Activated CD8-positive, alpha-beta memory T cell treated with anti-CD3 and anti-CD28 coated beads, Interleukin-2, amount 50 U/mL, for 1 hour (primary cell): ENCODE measurements around the gene MARVELD1.

Experiments
- DNase-seq: peaks from one replicate; pipeline ENCODE4 v3.0.0-alpha.2; 2020; ENCODE audit errors: extremely low read depth

The MARVELD1 gene

GRCh38 chr10:97721871-97722780 lies 8.6 kb downstream of the MARVELD1 start:
- DNase-seq, result no peak

GRCh38 chr10:97723001-97723400 lies 9.5 kb downstream of the MARVELD1 start:
- DNase-seq, result no peak

- DNase-seq, result no peak
Observed at GRCh38 chr10:97724341-97724941, 10.9 kb downstream of the MARVELD1 start.

GRCh38 chr10:97726636-97727178 lies 13.2 kb downstream of the MARVELD1 start:
- no peak for DNase-seq

- DNase-seq, result no peak
Observed at GRCh38 chr10:97729014-97729413, 15.5 kb downstream of the MARVELD1 start.

- DNase-seq, result no peak
Observed at GRCh38 chr10:97731346-97732051, 18.0 kb downstream of the MARVELD1 start.

GRCh38 chr10:97732052-97732359 lies 18.5 kb downstream of the MARVELD1 start:
- DNase-seq, result no peak

GRCh38 chr10:97733256-97733655 lies 19.7 kb downstream of the MARVELD1 start:
- no peak for DNase-seq

- DNase-seq, result no peak
Observed at GRCh38 chr10:97734021-97734420, 20.5 kb downstream of the MARVELD1 start.

GRCh38 chr10:97736403-97736901 lies 22.9 kb downstream of the MARVELD1 start:
- no peak for DNase-seq

GRCh38 chr10:97736902-97737769 lies 23.6 kb downstream of the MARVELD1 start, which contains the start of gene ZFYVE27:
ZFYVE27 (plus strand) TSS chr10:97737128; CDS start chr10:97738478, 1,350 bp downstream.
- peak; percentile 87 for DNase-seq

- DNase-seq, result no peak
Observed at GRCh38 chr10:97737770-97738265, 24.3 kb downstream of the MARVELD1 start.

- no peak for DNase-seq
Observed at GRCh38 chr10:97738616-97739015, 25.1 kb downstream of the MARVELD1 start.

- DNase-seq, result no peak
Observed at GRCh38 chr10:97740613-97741012, 27.1 kb downstream of the MARVELD1 start.

GRCh38 chr10:97743169-97743943 lies 29.8 kb downstream of the MARVELD1 start:
- no peak for DNase-seq

GRCh38 chr10:97744405-97745035 lies 31.0 kb downstream of the MARVELD1 start:
- no peak for DNase-seq

- DNase-seq, result no peak
Observed at GRCh38 chr10:97747573-97747972, 34.0 kb downstream of the MARVELD1 start.

- DNase-seq, result no peak
Observed at GRCh38 chr10:97748116-97748515, 34.6 kb downstream of the MARVELD1 start.

GRCh38 chr10:97752956-97753355 lies 39.4 kb downstream of the MARVELD1 start:
- no peak for DNase-seq

GRCh38 chr10:97754726-97755125 lies 41.2 kb downstream of the MARVELD1 start:
- no peak for DNase-seq
